Measurements from ENCODE around the gene SPSB4. TPM values are rescaled to one million over a fixed set of nuclear protein-coding genes. Genes with fewer than 3 reads are reported as not detected.

SPSB4 gene
- total and polyA plus RNA-seq, 2 donors (not counting 1 experiment from before 2014, with no cell fraction given), result not detected

DNA sequence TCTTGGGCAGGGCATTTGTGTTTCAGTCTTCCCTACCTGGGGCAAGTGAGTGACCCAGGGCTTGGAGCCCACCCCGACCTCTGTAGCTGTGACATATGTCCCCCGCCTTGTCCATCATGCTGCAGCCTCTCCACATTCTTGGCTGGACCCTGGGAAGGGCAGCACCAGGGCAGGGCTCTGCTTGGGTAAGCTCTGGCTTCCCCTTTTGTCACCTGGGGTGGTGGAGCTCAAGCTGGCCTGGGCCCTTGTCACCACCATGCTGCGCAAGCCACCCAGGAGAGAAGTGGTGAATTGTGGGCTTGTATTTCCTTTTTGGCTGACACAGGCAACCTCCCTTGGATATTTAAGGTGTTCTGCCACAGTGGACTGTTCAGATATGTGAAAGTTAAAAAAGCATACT lies 29.3 kb downstream of the SPSB4 start:
- H2AFZ ChIP-seq (ENCODE audit: low read length), result no peak overlapping the region
- no peaks in the 10 kb centered on the region for H3K27me3 ChIP-seq (ENCODE audit: control insufficient read depth, insufficient read depth, low read length)
- H3K9me3 ChIP-seq (ENCODE audit: control insufficient read depth, insufficient read depth, low read depth, low read length), result no peaks in the 10 kb centered on the region
- no peaks in the 10 kb centered on the region for H3K4me1 ChIP-seq (ENCODE audit: control insufficient read depth, extremely low read depth, insufficient read depth, low read length)
- no peak overlapping the region for H3K27ac ChIP-seq (ENCODE audit: insufficient read depth, low read length)
- TF ChIP-seq EZH2 (IDR thresholded peaks at IDR 0.05; ENCODE audit: low read length, missing control alignments), result no peak
- TF ChIP-seq, protein P1, sequence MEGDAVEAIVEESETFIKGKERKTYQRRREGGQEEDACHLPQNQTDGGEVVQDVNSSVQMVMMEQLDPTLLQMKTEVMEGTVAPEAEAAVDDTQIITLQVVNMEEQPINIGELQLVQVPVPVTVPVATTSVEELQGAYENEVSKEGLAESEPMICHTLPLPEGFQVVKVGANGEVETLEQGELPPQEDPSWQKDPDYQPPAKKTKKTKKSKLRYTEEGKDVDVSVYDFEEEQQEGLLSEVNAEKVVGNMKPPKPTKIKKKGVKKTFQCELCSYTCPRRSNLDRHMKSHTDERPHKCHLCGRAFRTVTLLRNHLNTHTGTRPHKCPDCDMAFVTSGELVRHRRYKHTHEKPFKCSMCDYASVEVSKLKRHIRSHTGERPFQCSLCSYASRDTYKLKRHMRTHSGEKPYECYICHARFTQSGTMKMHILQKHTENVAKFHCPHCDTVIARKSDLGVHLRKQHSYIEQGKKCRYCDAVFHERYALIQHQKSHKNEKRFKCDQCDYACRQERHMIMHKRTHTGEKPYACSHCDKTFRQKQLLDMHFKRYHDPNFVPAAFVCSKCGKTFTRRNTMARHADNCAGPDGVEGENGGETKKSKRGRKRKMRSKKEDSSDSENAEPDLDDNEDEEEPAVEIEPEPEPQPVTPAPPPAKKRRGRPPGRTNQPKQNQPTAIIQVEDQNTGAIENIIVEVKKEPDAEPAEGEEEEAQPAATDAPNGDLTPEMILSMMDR (conservative IDR thresholded peaks at IDR 0.05 in 1 of 2, IDR thresholded peaks at IDR 0.05 in 1 of 2; ENCODE audit: low read depth in 1 of 2, low read length in 2 of 2), result no peak
- H4K20me1 ChIP-seq (ENCODE audit: control insufficient read depth, extremely low read depth, insufficient read depth, low read length), result no peaks in the 10 kb centered on the region
- H3K4me3 ChIP-seq (replicated peaks in 1 of 4; ENCODE audit: control extremely low read depth in 1 of 4, insufficient read depth in 1 of 4, low read depth in 3 of 4, low read length in 4 of 4), result no peak overlapping the region
- H3K4me2 ChIP-seq (ENCODE audit: extremely low read depth, insufficient read depth, low read length), result no peak overlapping the region
- H3K36me3 ChIP-seq (ENCODE audit: control insufficient read depth, insufficient read depth, low read length), result no peaks in the 10 kb centered on the region
- no peak for DNase-seq (ENCODE audit: low read depth in 2 of 2)
- H3K79me2 ChIP-seq (ENCODE audit: control insufficient read depth, insufficient read depth, low read length), result no peaks in the 10 kb centered on the region
- H3K9ac ChIP-seq (ENCODE audit: insufficient read depth, low read length), result no peak overlapping the region

DNA sequence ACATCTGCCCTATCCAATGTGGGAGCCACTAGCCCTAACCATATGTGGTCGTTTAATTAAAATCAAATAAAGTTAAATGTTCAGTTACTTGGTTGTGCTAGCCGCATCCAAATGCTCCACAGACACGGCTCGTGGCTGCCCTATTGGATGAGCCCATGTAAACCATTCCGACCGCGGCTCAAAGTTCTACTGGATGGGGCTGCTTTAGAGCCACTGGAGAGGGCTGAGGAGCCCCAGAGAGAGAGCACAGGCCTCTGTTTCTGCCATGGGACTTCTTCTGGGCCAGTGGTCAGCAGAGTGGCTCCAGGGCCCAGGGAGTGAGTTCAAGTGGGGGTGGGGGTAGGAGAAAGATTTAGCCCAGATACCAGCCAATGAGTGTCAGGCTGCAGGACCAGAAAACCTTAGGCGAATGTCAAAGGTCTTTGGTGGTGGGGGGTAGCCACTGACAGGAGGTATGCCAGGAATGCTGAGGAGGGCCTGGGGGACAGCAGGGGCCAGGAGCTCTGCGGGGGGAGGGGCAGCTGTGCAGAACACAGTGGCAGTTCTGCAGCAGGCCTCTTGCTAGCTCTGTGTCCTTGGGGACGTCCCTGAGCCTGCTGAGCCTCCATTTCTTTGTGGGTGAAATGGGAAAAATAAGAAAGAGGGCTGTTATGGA lies 30.1 kb downstream of the SPSB4 start:
- Histone ChIP-seq H3K4me3 (replicated peaks in 1 of 4; ENCODE audit: control extremely low read depth in 1 of 4, insufficient read depth in 1 of 4, low read depth in 3 of 4, low read length in 4 of 4) (no peak overlapping the region), H3K79me2 (ENCODE audit: control insufficient read depth, insufficient read depth, low read length) (no peaks in the 10 kb centered on the region), H3K9me3 (ENCODE audit: control insufficient read depth, insufficient read depth, low read depth, low read length) (no peaks in the 10 kb centered on the region), H3K36me3 (ENCODE audit: control insufficient read depth, insufficient read depth, low read length) (no peaks in the 10 kb centered on the region), H3K4me2 (ENCODE audit: extremely low read depth, insufficient read depth, low read length) (no peak overlapping the region), H3K27me3 (ENCODE audit: control insufficient read depth, insufficient read depth, low read length) (no peaks in the 10 kb centered on the region), H3K9ac (ENCODE audit: insufficient read depth, low read length) (no peak overlapping the region), H2AFZ (ENCODE audit: low read length) (no peak overlapping the region), H3K27ac (ENCODE audit: insufficient read depth, low read length) (no peak overlapping the region), H4K20me1 (ENCODE audit: control insufficient read depth, extremely low read depth, insufficient read depth, low read length) (no peaks in the 10 kb centered on the region), H3K4me1 (ENCODE audit: control insufficient read depth, extremely low read depth, insufficient read depth, low read length) (no peaks in the 10 kb centered on the region)
- DNase-seq (ENCODE audit: low read depth in 2 of 2), result no peak
- TF ChIP-seq, protein P1 (conservative IDR thresholded peaks at IDR 0.05 in 1 of 2, IDR thresholded peaks at IDR 0.05 in 1 of 2; ENCODE audit: low read depth in 1 of 2, low read length in 2 of 2), result no peak
- TF ChIP-seq EZH2 (IDR thresholded peaks at IDR 0.05; ENCODE audit: low read length, missing control alignments), result no peak

DNA sequence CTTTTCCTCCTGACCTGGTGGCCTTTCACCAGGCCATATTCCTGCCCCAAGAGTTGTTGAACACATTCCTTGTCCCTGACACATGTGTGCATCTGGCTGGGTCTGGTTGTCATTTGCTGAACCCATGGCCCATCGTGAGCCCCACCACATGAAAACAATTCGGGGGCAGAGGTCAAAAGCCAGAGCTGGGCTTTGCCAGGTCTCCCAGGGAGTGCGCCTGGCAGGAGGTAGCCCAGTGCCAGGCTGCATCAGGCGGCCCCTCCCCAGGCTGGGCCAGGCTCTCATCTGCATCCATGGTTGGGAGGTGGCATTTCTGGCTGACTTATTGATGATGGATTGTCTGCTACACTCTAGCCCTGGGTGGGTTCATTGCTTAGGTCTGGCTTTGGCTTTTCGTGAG lies 30.9 kb downstream of the SPSB4 start:
- H3K9ac ChIP-seq (ENCODE audit: insufficient read depth, low read length), result no peak overlapping the region
- no peak for DNase-seq (ENCODE audit: low read depth in 2 of 2)
- H3K4me1 ChIP-seq (ENCODE audit: control insufficient read depth, extremely low read depth, insufficient read depth, low read length), result no peaks in the 10 kb centered on the region
- no peaks in the 10 kb centered on the region for H3K79me2 ChIP-seq (ENCODE audit: control insufficient read depth, insufficient read depth, low read length)
- no peak overlapping the region for H3K4me2 ChIP-seq (ENCODE audit: extremely low read depth, insufficient read depth, low read length)
- H3K27ac ChIP-seq (ENCODE audit: insufficient read depth, low read length), result no peak overlapping the region
- H3K9me3 ChIP-seq (ENCODE audit: control insufficient read depth, insufficient read depth, low read depth, low read length), result no peaks in the 10 kb centered on the region
- no peaks in the 10 kb centered on the region for H4K20me1 ChIP-seq (ENCODE audit: control insufficient read depth, extremely low read depth, insufficient read depth, low read length)
- H3K27me3 ChIP-seq (ENCODE audit: control insufficient read depth, insufficient read depth, low read length), result no peaks in the 10 kb centered on the region
- H2AFZ ChIP-seq (ENCODE audit: low read length), result no peak overlapping the region
- H3K36me3 ChIP-seq (ENCODE audit: control insufficient read depth, insufficient read depth, low read length), result no peaks in the 10 kb centered on the region
- H3K4me3 ChIP-seq (replicated peaks in 1 of 4; ENCODE audit: control extremely low read depth in 1 of 4, insufficient read depth in 1 of 4, low read depth in 3 of 4, low read length in 4 of 4), result no peak overlapping the region
- TF ChIP-seq, protein P1 (conservative IDR thresholded peaks at IDR 0.05 in 1 of 2, IDR thresholded peaks at IDR 0.05 in 1 of 2; ENCODE audit: low read depth in 1 of 2, low read length in 2 of 2), result no peak
- no peak for TF ChIP-seq EZH2 (IDR thresholded peaks at IDR 0.05; ENCODE audit: low read length, missing control alignments)
